Activated CD4-positive, CD25-positive, alpha-beta regulatory T cell treated with anti-CD3 and anti-CD28 coated beads, Interleukin-2, amount 50 U/mL, for 24 hours (primary cell): ENCODE results near the gene GUCA1C.

Source experiments
- ATAC-seq, 2 donors: fragments of 150-1000 bp; cut with Tn5 transposase; one replicate each; pipeline ENCODE4 v1.10.0; 2021; ENCODE audit warnings: mild to moderate bottlenecking in 1 of 2, moderate library complexity in 1 of 2

The GUCA1C gene

GRCh38 chr3:108907194-108907593 lies 46.5 kb downstream of the GUCA1C start:
- no peak for ATAC-seq

DNA sequence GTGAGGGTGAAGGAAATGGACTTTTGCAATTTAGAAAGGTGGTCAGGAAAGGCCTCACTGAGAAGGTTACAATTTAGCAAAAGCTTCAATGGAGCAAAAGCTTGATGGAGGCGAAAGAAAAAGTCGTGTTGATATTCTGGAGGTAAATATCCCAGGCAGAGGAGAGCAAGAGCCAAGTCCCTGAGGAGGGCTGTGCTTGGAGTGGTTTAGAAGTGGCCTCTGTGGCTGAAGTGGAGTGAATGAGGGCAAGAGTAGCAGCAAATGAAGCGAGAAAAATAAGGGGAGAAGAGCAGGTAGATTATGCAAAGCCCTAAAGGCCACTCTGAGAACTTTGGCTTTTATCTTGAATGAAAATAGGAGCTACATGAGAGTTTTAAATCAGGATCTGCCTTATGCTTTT lies 54.1 kb downstream of the GUCA1C start:
- ATAC-seq = no peak

DNA sequence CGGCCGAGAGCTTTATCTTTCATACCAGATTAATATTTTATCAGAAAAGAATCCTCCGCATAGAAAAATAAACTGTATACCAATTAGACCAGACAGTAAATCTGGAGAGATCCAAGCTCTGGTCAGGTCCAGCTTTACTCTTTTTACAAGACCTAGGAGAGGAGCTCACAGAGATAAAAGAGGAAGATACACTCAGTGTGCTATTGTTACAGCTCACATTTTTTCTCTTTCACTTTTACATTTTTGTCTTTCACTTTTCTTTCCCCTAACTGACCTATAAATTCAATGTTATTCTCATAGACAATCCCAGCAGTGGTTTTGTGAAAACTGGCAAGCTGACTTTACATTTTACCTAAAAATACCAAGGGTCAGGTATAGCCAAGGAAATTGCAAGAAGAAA lies 55.8 kb downstream of the GUCA1C start:
- peak; percentile 54 for ATAC-seq

GRCh38 chr3:108894981-108895380 lies 58.7 kb downstream of the GUCA1C start:
- ATAC-seq = no peak

DNA sequence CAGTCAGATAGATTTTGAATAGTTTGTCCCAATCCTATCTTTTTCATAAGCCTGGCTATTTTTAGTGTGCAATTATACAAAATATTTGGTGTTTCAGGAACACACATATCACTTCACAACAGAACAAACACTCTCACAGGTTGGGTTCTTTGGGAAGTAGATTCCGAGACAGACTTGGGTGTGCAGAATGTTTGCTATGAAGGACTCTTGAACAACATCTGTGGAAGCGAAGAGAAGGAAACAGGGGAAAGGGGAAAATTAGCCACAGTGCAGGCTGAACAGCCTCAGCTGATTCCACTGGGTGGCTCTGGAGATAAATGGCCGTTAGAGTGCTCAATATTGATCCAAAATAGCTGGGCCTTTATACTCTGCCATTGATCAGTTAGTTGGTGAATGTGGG lies 61.8 kb downstream of the GUCA1C start:
- ATAC-seq = no peak

GRCh38 chr3:108887777-108888176 lies 65.9 kb downstream of the GUCA1C start:
- no peak for ATAC-seq

DNA sequence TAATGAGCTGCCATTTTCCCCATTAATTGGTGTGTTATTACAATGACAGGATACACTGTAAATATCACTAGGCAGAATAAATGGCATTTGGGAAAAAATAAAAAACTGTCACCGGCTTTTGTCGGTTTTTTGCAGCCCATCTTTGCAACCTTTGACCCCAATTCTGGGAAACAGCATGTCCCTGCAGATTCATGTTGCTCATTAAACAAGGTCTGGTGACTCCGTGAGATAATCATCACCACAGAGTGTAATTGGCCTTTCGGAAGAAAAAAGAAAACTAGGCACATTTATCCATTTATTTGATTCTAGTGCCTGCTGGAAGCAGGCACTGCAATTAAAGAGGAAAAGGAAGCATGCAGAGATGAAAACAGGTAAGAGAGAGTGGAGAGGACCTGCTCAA lies 66.6 kb downstream of the GUCA1C start:
- ATAC-seq = no peak

GRCh38 chr3:108883373-108883772 lies 70.3 kb downstream of the GUCA1C start:
- ATAC-seq = no peak

GRCh38 chr3:108882762-108883161 lies 70.9 kb downstream of the GUCA1C start:
- ATAC-seq = peak in 1 of 2 donors; percentile 38

DNA sequence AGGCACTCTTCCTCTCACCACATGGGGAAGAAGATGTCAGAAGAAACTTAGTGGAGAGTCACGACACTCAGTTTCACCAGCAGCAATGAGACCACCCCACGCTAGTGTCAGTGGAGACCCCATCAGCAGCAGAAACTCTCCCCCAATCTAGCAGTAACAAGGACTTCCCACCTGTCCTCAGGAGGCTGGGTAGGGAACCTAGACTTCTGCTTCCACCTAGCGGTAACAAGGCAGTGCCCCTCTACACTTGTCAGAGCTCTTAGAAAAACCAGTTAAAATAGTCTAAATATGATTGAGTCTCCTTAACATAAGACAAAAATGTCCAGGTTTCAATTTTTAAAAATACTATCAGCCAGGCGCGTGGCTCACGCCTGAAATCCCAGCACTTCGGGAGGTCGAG lies 73.8 kb downstream of the GUCA1C start:
- no peak for ATAC-seq

DNA sequence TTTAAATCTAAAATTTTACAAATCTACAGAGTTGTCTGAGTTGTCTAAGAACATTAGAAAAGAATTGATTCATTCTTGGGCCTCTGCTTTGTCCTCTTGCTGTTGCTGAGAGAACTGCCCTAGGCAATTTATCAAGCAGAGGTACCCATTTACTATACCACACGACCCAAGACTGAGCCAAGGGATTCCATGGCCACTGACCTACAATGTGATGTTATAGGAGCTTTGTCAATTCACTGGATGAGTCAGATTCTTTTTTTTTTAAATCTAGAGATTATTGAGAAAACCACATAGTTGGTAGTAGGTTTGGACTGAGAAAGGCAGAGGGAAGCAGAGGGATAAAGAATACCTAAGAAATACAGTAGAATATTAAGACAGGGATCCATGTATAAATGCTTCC lies 75.8 kb downstream of the GUCA1C start:
- ATAC-seq = no peak

GRCh38 chr3:108863799-108864135 lies 89.9 kb downstream of the GUCA1C start:
- no peak for ATAC-seq

GRCh38 chr3:108862865-108863798 lies 90.5 kb downstream of the GUCA1C start:
- ATAC-seq = peak; percentile 88 to 89

DNA sequence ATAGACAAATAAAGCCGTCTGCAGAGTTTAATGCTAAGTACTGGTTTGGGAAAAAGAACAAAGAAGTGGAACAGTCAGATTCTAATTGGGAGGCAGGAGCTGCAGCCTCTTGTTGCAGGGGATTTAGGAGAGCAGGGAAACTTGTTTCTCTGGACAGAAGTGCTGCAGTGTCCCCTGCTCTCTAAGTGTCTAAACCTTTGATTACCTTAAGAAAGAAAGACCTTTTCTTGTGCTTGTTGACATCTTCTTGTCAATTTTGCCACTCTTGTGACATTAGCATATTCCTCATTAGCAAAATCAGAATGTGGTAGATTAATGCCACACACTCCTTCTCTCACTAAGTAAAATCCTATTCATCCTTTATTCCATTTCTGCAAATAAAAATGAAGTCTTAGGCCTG lies 92.3 kb downstream of the GUCA1C start:
- ATAC-seq = no peak
